Common myeloid progenitor, CD34-positive (primary cell): Measurements from ENCODE around the gene OR10A2.

ENCODE experiments used
- CTCF ChIA-PET: fragments of 350-600 bp; sonication (Branson Sonifier 250); formaldehyde crosslinking; loops from one replicate; lab custom pipeline; 2021; ENCODE audit warnings: antibody characterized with exemption; lab: Charles Lee
- POLR2A ChIA-PET: fragments of 350-600 bp; sonication (Branson Sonifier 250); formaldehyde crosslinking; loops from one replicate; lab custom pipeline; 2021; ENCODE audit warnings: antibody characterized with exemption; lab: Charles Lee
- DNase-seq, 3 donors: peaks; one replicate each; pipeline versions ENCODE4 v3.0.0 to v3.0.0-alpha.2; 2013
- H3K27ac ChIP-seq, 2 experiments: 1 replicate in 1 of 2; 2 replicates in 1 of 2; pipeline ENCODE4 v1.7.0; 2013; ENCODE audit warnings: inconsistent platforms in 2 of 2, low read length in 2 of 2, mild to moderate bottlenecking in 2 of 2, low read depth in 1 of 2, moderate library complexity in 1 of 2; ENCODE audit not compliant: severe bottlenecking in 2 of 2, insufficient read depth in 1 of 2, poor library complexity in 1 of 2
- H3K27me3 ChIP-seq, 5 experiments: replicated peaks in 2 of 5; 1 replicate in 3 of 5; 2 replicates in 2 of 5; pipeline versions ENCODE4 v1.6.1 to v1.7.0; 2013; ENCODE audit warnings: low read length in 4 of 5, mild to moderate bottlenecking in 2 of 5, moderate library complexity in 2 of 5, inconsistent platforms in 1 of 5; ENCODE audit not compliant: insufficient read depth in 5 of 5, control insufficient read depth in 4 of 5
- H3K36me3 ChIP-seq, 4 experiments: 1 replicate in 2 of 4; 2 replicates in 2 of 4; pipeline versions ENCODE4 v1.6.1 to v1.7.0; 2013; ENCODE audit warnings: low read length in 3 of 4, control low read depth in 1 of 4, mild to moderate bottlenecking in 1 of 4; ENCODE audit not compliant: control insufficient read depth in 4 of 4, insufficient read depth in 4 of 4
- H3K4me1 ChIP-seq, 4 experiments: 1 replicate in 3 of 4; 2 replicates in 1 of 4; pipeline versions ENCODE4 v1.6.1 to v1.7.1; 2013; ENCODE audit warnings: low read length in 3 of 4, mild to moderate bottlenecking in 3 of 4, control low read depth in 1 of 4, inconsistent platforms in 1 of 4, moderate library complexity in 1 of 4; ENCODE audit not compliant: control insufficient read depth in 4 of 4, insufficient read depth in 4 of 4; ENCODE audit errors: control extremely low read depth in 1 of 4
- H3K4me3 ChIP-seq, 7 experiments: 1 replicate in 4 of 7; 2 replicates in 3 of 7; pipeline versions ENCODE4 v1.5.1 to v1.7.0; 2013; ENCODE audit warnings: mild to moderate bottlenecking in 7 of 7, low read length in 6 of 7, moderate library complexity in 6 of 7, inconsistent platforms in 2 of 7, low read depth in 2 of 7, control low read depth in 1 of 7; ENCODE audit not compliant: insufficient read depth in 4 of 7, control insufficient read depth in 1 of 7; ENCODE audit errors: extremely low read depth in 1 of 7
- H3K9me3 ChIP-seq, 5 experiments: 1 replicate in 4 of 5; 2 replicates in 1 of 5; pipeline versions ENCODE4 v1.6.1 to v1.7.1; 2013; ENCODE audit warnings: low read length in 4 of 5, mild to moderate bottlenecking in 2 of 5, inconsistent platforms in 1 of 5, low read depth in 1 of 5, moderate library complexity in 1 of 5; ENCODE audit not compliant: control insufficient read depth in 4 of 5, insufficient read depth in 2 of 5; ENCODE audit errors: control extremely low read depth in 1 of 5
- WGBS: methylation state at CpG from one replicate; pipeline ENCODE4 v1.1.5; 2013; ENCODE audit not compliant: insufficient coverage; 5-methylcytosine and 5-hydroxymethylcytosine counted together

The OR10A2 gene

DNA sequence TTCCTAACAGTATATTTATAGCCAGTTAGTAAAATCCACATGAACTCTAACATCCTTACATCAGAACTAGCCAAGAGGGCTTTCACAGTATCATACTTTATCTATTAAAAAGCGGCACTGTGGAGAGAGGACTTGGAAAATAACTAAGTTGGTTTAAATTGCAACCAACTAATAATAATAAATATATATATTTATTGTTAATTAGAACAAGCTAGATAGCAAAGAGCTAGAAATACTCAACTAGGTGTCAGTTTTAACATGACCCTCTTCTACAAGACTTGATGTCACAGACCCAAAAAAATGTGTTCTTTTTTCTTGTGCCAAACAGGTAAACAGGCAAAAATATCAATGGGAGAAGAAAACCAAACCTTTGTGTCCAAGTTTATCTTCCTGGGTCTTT, 57.8 kb downstream of the OR10A2 start, which contains the start of gene OR2D3:
Gene OR2D3 (plus strand): TSS at position 301 of the 400 bp plus-strand sequence. CDS start 0 bp downstream, at position 301.
- Histone ChIP-seq H3K4me3 (no peak within 1 kb of the TSS), H3K27me3 (peaks cover 0 to 3% (median 0%) of the 10 kb centered on the region in 5 experiments), H3K4me1 (peaks cover 0 to 1% (median 0%) of the 10 kb centered on the region in 4 experiments), H3K36me3 (no peaks in the 10 kb centered on the region), H3K9me3 (no peaks in the 10 kb centered on the region), H3K27ac (no peak within 1 kb of the TSS)
- ChIA-PET CTCF (no interaction called here), POLR2A (no interaction called here)
- no CpG with 5 or more reads among the region's 1 CpG for WGBS
- no peak for DNase-seq
